Measurements from ENCODE around the gene HDLBP.
"Not testable (repeated sequence)": the region's sequence is repeated elsewhere in the genome, so short reads cannot be mapped to it uniquely, and the experiment has no call there.

Gene HDLBP

DNA sequence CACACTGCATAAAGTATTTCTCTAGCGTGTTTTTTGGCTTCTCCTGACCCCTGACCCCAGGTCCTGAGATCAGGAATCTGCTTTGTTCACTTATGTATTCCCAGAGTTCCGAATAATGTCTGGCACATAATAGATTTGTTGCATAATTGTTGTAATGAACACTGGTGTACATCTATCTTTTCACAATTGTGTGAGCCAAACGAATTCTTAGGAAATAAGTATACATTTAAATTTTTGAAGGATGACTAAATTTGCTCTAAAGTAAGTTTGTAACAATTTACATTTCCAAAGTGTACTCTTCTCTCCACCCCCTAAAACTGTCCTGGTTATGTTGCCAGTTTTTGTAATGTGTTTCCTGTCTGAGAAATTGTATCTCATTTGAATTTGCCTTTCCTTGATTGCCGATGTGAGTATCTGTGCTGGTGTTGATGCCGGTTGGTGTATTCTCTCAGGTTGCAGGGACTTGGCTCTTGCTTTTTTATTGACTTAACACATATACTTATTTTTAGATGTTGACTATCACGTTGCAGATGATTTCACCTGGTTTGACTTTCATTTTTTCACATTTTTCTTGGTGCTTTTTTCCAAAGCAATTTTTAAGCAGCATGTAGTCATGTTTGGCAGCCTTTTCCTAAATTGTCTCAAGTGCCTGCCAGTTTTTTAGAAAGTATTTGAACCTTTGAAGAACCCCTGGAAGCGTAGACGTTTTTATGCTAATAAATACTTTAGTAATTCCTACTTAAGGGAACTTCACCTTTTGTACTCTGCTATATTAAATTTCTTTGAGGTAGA, 24.6 kb upstream of the HDLBP start:
- DNase-seq (ENCODE audit: low read depth in 2 of 3, low spot score in 1 of 3): no peak

DNA sequence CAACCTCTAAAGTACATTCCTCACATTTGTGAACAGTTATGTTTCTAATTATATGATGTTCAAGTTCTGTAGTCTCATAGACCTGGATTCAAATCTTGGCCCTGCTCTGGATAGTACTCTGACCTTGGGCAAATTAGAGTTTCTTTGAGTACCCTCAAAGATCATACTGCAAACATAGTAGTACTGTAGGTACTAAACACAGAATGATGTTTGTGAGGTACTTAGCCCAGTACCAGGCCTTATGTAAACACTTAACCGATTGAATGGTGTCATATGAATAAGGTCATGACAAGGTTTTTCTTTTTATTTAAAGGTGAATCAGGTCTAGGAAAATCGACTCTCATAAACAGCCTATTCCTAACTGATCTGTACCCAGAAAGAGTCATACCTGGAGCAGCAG, 19.3 kb upstream of the HDLBP start:
- DNase-seq (ENCODE audit: low read depth in 2 of 3, low spot score in 1 of 3): no peak

DNA sequence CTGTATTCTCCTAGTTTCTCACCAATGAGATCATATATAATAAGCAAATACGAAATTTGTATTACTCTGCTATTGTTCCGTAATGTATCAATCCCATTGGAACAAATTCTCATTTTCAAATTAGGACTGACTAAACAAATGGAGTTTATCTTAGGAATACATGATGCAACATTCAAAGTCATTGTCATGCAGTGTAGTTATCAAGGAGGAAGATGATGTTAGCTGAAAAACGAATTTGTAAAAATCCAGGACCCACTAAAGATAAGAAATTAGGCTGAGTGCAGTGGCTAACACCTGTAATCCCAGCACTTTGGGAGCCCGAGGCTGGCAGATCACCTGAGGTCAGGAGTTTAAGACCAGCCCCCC, 15.1 kb upstream of the HDLBP start:
- DNase-seq (ENCODE audit: low read depth in 2 of 3, low spot score in 1 of 3): no peak

DNA sequence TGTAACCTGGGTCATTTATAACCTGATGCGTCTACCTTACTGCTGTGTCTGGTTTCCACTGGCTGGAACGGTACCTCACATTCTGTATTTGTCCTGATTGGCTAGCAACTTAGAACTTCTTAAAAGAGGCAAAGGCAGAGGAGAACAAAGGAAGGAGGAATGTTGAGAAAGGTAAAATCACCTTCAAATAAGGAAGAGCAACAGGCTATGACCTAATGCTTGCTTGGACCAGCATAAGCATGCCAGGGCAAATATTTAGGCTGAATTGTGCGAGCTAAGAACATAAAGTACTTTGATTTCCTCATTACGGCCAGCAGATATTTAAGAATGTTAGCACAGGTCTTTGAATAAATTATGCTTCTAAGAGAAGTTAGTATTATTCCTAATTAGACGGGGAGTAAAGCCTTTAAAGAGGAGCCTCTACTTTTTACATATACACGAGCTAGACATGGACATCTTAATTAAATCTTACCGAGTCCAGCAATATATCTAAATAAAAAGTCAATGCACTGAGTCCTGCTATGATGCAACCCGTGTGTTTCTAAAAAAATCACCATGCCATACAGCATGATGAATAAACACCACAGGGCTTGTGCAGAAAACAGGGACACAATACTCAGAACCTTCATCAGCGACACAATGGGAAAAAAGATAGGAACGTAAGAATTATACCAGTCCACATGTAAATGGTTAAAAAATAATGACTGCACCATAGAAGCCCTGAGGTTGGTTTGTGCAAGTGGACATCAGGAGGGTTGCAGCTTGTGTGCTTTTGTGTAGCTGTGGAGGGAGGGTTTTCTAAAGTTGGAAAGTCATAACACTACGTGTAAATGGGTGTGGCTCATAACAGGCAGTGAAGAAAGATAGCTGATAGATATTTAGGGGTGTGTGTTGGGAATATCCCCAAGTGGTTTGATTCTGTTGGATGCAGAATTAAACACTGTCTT, 14.5 kb upstream of the HDLBP start:
- DNase-seq (ENCODE audit: low read depth in 2 of 3, low spot score in 1 of 3): no peak

DNA sequence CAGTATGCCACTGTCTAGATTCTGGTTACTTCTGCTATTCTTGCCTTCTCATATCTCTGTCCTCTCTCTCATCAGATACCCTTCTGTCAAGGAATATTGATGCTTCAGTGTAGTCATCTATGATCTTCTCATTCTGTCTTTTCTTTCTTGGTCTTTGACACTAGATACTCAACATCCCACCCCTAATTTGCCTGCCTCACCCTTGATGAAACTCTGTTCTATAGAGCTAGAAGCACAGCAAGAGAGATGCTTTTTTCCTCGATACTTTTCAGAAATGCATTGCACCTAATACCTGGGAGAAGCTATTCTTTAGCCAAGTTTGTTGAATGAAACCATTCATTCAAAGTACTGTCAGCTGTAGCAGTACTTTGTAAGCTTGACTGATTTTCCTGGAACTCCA, 9.8 kb upstream of the HDLBP start:
- DNase-seq (ENCODE audit: low read depth in 2 of 3, low spot score in 1 of 3): no peak

DNA sequence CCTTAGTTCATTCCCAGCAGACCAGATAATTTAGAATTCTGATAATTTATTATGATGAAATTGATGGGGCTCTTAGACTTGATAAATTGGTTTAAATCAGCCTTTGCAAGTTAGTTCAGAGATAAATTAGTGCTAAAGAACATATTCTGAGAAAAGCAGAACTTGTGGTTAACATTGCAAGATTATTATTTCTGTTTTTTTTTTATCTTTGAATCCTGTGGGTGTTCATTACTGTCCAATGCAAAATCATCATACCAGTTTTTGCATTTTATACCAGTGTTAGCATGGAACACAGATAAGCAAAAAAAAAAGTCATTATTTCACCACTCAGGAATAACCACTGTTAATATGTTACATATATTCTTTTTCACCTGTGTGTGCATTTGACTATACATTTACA, 9.3 kb upstream of the HDLBP start:
- no peak for DNase-seq (ENCODE audit: low read depth in 2 of 3, low spot score in 1 of 3)

DNA sequence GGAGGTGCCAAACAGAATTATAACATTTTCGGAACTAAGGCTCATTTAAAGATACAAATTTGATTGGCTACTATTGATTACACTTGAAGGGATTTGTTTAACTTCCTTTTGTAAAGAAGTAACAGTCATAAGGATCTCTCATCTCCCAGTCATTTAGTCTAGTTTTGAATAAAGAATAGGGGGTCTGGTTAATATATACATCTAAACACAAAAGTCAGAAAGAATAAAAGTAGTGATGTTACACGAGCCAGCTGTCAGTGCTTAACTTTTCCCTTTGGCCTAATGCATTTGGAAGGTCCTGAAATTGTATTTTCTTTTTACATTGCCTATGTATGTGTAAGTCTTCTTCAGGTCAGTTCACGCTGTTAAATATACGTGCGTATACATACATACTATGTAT, 8.3 kb upstream of the HDLBP start:
- no peak for DNase-seq (ENCODE audit: low read depth in 2 of 3, low spot score in 1 of 3)

DNA sequence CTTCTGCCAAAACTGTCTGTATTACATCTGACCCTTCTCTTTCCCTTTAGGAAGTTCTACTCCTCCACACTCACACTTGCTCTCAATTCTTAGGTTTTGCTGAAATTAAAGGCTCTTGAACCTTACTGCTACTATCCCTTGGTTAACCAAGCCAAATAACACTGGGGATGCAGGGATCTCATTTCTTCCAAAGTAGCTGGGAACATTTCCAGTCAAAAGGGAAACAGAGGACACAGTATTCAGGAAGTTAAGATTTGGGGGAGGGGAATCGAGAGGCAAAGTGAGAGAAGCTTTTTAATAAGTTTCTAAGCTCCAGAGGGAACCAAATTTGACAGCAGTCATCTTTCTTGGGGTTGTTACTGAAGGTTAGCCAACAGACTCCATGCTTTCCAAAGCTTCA, 6.4 kb upstream of the HDLBP start:
- DNase-seq (ENCODE audit: low read depth in 2 of 3, low spot score in 1 of 3): no peak

DNA sequence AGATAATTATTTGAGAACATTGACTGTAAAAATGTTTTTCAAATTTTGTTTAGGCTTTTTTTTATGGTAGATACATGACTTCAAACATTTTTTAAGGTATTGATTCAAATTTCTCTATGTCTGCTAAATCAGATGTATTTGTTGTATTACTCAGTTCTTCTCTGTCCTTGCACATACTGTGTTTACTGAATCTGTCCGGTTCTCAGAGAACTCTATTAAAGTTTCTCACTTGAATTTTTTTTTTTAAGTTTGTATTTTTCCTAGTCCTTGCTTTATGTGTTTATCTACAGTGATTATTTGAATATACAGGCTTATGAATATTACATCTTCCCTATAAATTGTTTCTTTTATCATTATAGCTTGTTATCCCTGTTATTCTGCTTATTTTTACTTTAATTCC, 5.6 kb upstream of the HDLBP start:
- DNase-seq (ENCODE audit: low read depth in 2 of 3, low spot score in 1 of 3): no peak

DNA sequence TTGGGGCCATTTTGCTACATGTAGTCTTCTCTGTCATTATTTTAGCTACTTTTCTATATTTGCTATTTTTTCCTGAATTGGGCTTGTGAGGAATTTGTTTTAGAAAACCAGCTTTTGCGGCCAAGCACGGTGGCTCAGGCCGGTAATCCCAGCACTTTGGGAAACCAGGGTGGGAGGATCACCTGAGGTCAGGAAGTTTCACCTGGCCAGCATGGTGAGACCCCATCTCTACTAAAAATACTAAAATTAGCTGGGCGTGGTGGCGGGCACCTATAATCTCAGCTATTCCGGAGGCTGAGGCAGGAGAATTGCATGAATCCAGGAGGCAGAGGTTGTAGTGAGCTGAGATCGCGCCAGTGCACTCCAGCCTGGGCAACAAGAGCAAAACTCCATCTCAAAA, 4.9 kb upstream of the HDLBP start:
- DNase-seq (ENCODE audit: low read depth in 2 of 3, low spot score in 1 of 3): no peak

DNA sequence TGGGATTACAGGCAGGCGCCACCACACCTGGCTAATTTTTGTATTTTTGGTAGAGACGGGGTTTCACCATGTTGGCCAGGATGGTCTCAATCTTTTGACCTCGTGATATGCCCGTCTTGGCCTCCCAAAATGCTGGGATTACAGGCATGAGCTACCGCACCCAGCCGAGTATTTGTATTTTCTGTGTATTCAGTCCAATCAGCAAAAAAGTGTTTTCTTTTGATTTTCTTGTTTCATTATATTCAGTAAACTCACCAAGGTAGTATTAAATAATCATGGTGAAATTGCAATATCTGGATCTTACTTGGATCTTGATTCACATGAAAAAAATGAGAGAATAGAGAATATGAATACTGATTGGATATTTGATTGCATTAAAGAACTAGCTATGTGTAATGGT, 3.4 kb upstream of the HDLBP start:
- not testable (repeated sequence) for DNase-seq (ENCODE audit: low read depth in 2 of 3, low spot score in 1 of 3)

DNA sequence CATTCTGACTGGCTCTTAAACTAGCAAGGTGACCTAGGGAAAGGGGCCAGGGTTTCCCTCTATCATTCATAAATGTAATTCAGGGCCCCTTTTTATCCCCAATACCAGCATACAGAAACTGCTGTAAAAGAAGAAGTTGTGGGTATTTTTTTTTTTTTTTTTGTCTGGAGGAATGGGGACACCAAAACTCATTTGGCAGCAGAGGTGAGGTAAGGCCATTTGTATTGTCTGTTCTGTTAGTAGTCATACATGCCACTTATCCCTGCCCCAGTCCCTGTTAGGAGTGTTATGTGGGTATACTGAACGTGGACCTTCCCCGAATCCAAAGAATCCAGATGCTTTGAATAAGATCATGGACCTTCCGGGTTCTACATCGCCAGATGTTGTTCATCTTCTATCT, 1.9 kb upstream of the HDLBP start:
- no peak for DNase-seq (ENCODE audit: low read depth in 2 of 3, low spot score in 1 of 3)

DNA sequence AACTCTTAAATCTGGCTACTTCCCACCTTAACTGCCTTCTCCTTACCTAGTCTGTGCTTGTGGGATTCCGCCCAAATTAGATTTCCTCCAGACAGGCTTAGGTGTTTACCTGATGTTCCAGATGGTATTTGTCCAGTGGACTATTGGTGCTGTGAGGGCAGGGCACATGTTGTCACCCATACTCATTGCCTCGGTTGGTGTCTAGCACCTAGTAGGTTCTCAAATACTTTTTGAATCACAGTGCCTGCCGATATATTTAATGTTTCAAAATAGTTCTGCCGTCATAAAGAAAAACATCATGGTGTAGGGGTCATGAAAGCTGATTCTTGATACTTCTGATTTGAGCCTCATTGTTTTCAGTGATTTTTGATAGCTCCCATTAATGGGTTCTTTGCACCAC, 1.4 kb upstream of the HDLBP start:
- DNase-seq (ENCODE audit: low read depth in 2 of 3, low spot score in 1 of 3): no peak

DNA sequence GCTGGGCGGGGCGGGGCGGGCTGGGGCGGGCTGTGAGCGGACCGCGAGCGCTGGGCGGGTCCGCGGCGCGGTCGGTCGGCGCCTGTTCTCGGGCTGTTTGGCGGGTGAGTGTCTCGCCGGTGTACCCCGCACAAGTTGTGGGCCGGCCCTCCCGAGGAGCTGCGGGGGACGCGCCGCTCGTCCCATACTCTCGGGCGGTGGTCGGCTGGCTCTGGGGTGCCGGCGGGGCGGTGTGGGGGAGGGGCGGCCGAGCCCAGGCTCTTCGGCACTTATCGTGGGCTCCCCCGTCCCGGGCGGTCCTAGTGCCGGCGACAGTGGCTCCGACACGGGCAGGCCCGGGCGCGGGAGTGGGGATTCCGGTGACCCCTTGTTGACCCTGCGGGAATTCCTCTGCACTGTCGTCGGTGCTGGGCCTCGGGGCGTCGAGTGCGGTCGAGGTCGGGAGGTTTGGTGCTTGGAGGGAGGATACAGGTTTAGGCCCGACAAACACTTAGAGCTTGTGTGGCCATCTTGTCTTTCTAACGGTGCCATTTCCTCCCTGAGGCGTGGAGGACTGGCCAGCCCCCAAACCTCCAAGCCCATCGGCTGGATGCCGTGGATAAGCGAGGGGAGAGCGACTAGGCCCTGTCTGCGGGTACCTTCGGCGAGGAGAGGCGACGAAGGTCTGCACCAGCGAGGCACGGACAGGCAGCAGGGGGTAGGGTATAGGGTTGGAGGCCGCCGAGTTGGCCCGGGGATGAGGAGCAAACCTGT, 583 bp upstream of the HDLBP start, which contains the start of gene SEPTIN2:
TSS of gene SEPTIN2 (plus strand) at position 47 of the 753 bp plus-strand sequence. CDS start 8,308 bp downstream, outside the sequence.
- peak in 2 of 3 donors; percentile 52 to 69 for DNase-seq (ENCODE audit: low read depth in 2 of 3, low spot score in 1 of 3)

DNA sequence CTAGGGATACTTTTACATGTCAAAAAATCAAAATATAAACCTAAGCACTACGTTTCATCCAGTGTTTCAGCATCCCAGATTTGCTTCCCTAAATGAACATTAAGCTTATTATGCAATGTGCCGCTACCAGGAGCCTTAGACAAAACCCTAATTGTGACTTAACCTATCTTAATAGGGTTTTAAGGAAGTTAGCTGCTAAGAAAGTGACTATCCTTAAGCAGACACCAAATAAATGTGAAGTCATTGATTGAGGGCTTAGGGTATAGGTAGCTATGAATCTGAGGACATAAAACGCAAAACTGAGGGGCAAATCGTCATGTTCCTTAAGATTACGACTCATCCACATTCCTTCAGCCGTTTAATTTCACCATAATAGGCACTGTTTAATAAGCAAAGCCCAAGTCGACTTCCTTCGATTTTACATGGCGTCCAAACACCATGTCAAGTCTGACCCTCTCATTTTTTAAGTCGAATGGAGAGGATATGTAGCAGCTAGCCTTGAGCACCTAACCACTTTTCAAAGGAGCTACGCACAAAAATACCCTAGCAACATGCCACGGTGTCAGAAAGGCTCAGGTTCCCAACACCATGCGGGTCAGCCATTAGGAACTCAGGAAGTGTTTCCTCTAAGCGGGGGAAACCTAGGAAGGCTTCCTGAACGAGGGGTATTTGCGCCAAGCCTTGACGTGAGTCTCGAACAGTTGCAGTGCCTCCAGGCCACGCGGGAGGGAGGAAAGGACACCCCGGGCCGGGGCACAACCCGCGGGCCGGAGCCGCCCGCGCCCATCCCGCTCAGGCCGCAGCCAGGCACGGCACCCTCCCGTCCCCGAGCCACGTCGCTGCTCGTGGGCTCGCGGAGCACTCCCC, 1.0 kb downstream of the HDLBP start:
- DNase-seq (ENCODE audit: low read depth in 2 of 3, low spot score in 1 of 3): no peak

DNA sequence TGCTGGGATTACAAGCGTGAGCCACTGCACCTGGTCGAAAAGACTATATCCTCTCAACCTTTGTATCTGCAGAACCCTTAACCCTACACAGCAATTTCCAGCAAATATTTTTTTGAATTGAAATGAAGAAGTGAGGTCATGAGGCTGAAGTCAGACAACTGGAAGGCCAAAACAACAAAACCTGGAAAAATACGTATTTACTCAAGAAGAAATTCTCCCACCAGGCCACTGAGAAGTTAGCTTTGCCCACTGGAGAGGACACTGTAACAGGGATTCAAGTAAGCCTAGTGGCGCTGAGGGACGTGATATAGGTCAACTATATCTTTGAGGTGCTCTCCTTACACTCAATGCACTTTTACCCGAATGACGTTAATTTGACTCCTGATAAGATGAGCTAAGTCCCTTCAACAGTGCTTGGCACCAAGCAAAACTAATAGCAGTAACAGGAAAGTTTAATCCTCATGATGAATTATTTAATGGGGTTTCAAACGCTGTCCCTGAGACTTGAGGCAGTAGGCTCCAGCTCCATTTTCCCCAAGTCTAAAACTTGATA, 1.9 kb downstream of the HDLBP start:
- no peak for DNase-seq (ENCODE audit: low read depth in 2 of 3, low spot score in 1 of 3)

DNA sequence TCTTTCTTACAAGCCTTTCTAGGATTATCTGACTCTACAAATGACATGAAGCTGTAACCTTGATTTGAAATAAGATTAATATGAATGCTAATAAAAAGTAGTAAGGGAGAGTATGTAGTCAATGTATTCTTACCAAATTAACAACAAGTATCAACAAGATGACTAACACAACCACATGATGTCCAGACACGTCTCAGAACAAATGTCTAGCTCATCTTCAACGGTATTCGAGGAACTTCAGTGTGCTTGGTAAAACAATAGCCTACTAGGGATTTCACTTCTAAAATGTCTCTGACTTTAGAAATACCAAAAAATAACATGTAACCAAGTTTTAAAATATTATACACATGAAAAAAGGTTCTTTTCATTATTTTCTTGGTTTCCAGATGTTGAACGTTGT, 3.4 kb downstream of the HDLBP start:
- no peak for DNase-seq (ENCODE audit: low read depth in 2 of 3, low spot score in 1 of 3)

DNA sequence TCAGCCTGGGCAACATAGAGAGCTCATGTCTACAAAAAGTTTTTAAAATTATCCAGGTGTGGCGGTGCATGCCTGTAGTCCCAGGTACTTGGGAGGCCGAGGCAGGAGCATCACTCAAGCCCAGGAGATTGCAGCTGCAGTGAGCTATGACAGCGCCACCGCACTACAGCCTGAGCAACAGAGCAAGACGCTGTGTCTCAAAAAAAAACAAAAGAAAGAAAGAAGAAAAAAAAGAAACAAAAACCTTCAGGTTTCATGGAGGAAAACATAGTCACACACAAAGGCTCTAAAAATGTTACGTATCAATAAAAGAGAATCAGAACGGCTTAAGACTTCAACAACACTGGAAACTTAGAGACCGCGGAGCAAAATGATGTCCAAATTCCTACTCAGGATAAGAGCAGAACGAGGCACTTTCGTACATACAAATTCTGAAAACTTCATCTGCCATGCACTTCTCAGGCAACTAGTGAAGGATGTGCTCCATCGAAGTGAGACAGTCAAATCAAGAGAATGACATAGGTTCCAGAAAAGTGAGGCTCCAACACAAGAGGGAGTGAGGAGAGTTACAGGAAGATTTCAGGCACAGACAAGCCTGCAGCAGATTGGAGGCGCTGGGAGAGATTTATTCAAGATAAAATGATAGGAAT, 4.4 kb downstream of the HDLBP start:
- no peak for DNase-seq (ENCODE audit: low read depth in 2 of 3, low spot score in 1 of 3)

DNA sequence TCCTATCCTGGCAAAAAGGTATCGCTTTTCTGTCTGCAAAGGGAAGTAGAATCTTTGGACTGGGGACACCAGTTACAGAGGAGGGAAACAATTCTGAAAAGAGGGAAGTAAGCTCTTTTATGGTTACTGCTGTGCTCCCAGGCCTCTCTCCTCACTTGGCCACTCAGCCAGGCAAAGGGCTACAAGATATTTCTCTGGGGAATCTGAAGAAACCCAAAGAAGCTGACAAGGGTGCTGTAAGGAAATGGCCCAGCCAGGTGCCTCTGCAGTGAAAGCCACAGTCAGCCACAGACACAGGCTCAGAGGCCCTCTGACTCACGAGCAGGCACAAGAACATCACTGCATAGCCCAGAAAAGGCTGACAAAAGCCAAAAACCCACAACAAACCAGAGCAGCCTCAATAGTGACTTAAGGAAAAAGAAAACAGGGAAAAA, 5.8 kb downstream of the HDLBP start:
- peak; percentile 36 to 54 (median 47) for DNase-seq (ENCODE audit: low read depth in 2 of 3, low spot score in 1 of 3)

Data from stimulated activated CD4-positive, alpha-beta T cell treated with anti-CD3 and anti-CD28 coated beads, Interleukin-12 subunit alpha, Interleukin-12 subunit beta, amount 100 ng/mL, for 48 hours (primary cell).